A673 (cell line): ENCODE data around the gene RALGAPA2.

ENCODE experiments used
- CTCF ChIP-seq: fragments of 300-800, 200-600 bp; sonication (generic); conservative IDR thresholded peaks from 2 replicates; pipeline ENCODE4 v1.5.1; 2017; ENCODE audit warnings: low read depth, mild to moderate bottlenecking, antibody characterized with exemption, low read length, moderate library complexity, mixed read lengths
- EZH2 ChIP-seq: fragments of 200-600 bp; sonication (generic); IDR thresholded peaks from 2 replicates; pipeline ENCODE4 v1.6.1; 2017; ENCODE audit warnings: borderline replicate concordance, low read depth, mild to moderate bottlenecking, mixed read lengths, antibody characterized with exemption, low read length; ENCODE audit not compliant: poor library complexity, severe bottlenecking

- TF ChIP-seq CTCF (no peak), EZH2 (no peak)
Observed at GRCh38 chr20:20759132-20759531, 46.7 kb upstream of the RALGAPA2 start.
